Muscle layer of duodenum (tissue), 2 donors: ENCODE results near the gene AKT3.
"Not testable (repeated sequence)": the region's sequence is repeated elsewhere in the genome, so short reads cannot be mapped to it uniquely, and the experiment has no call there.

ENCODE experiments used
- H3K27ac ChIP-seq: one replicate; pipeline ENCODE4 v1.7.0; 2013; ENCODE audit warnings: mild to moderate bottlenecking, low read length
- H3K27me3 ChIP-seq: one replicate; pipeline ENCODE4 v1.7.0; 2013; ENCODE audit warnings: low read depth, mild to moderate bottlenecking, control low read depth, low read length
- H3K36me3 ChIP-seq, 2 donors: one replicate each; pipeline ENCODE4 v1.7.0; 2013; ENCODE audit warnings: low read length in 2 of 2, control low read depth in 1 of 2, mild to moderate bottlenecking in 1 of 2; ENCODE audit not compliant: insufficient read depth in 2 of 2, control insufficient read depth in 1 of 2
- H3K4me1 ChIP-seq, 2 donors: one replicate each; pipeline ENCODE4 v1.7.0; 2013; ENCODE audit warnings: low read length in 2 of 2, mild to moderate bottlenecking in 2 of 2, control low read depth in 1 of 2, moderate library complexity in 1 of 2; ENCODE audit not compliant: insufficient read depth in 2 of 2, control insufficient read depth in 1 of 2
- H3K4me3 ChIP-seq, 2 donors: one replicate each; pipeline ENCODE4 v1.7.0; 2013; ENCODE audit warnings: low read length in 2 of 2, low read depth in 1 of 2, mild to moderate bottlenecking in 1 of 2
- H3K9me3 ChIP-seq, 2 donors: one replicate each; pipeline ENCODE4 v1.7.0; 2013; ENCODE audit warnings: low read length in 2 of 2, control low read depth in 1 of 2, mild to moderate bottlenecking in 1 of 2; ENCODE audit not compliant: control insufficient read depth in 1 of 2
- donor health status: healthy.

The AKT3 gene

DNA sequence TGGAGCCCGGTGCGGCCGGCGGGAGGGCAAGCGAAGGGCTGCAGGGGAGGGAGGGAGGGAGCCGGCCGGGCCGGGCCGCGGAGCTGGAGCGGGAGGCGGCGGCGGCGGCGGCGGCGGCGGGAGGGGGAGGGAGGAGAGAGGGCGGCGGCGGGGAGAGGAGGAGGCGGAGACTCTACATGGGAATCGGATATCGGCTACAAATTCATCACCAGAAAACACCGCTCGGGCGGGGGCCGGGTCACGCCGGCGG is at the start of gene AKT3:
Gene AKT3 (minus strand): TSS at position 42 of the 250 bp plus-strand sequence. CDS start 7,073 bp downstream, outside the sequence.
- peaks cover 0 to 13% of the 10 kb centered on the region in 2 donors for H3K4me1 ChIP-seq
- no peaks in the 10 kb centered on the region for H3K9me3 ChIP-seq
- no peaks in the 10 kb centered on the region for H3K27me3 ChIP-seq
- peak within 1 kb of the TSS; percentile 74 to 88 for H3K4me3 ChIP-seq
- H3K27ac ChIP-seq = peak within 1 kb of the TSS; percentile 67
- peaks cover 0 to 4% of the 10 kb centered on the region in 2 donors for H3K36me3 ChIP-seq

DNA sequence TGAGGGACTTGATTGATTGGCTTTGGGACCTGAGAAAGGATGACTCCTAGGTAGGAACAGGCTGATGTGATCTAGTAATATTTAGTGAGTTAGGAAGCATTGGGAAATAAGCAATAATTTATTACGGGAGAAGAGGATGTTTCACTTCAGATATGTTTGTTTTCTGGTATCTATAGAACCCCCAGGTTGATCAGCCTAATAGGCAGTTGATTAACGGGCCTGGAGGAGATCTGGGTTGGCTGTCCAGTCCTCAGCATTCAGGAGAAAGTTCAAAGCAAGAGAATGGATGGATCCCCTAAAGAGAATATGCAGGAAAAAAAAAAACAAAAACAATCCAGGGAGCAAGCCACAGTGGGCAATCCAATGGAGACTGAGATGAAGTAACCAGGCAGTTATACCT is 48.2 kb upstream of the AKT3 start:
- Histone ChIP-seq H3K4me1 (no peaks in the 10 kb centered on the region), H3K36me3 (no peaks in the 10 kb centered on the region), H3K9me3 (no peaks in the 10 kb centered on the region), H3K27ac (no peak overlapping the region), H3K4me3 (no peak overlapping the region), H3K27me3 (no peaks in the 10 kb centered on the region)

DNA sequence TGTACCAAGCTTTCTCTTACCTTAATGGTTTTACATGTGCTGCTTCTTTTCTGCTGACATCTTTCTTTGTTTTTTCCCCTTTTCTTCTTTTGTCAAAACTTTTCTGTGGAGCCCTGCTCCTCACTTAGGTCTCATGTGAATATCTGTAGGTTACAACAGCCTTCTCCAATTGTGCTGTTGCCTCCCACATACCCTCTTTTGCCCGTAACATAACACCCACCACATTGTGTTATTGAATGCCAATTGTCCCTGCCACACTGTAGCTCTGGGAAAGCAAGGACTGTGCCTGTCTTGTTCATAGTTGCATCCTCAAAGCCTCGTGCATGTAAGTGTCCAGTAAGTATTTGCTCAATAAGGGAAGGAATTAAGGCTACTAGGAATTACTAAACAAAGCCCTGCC is 46.3 kb upstream of the AKT3 start:
- Histone ChIP-seq H3K9me3 (no peaks in the 10 kb centered on the region), H3K36me3 (no peaks in the 10 kb centered on the region), H3K4me1 (no peaks in the 10 kb centered on the region), H3K4me3 (no peak overlapping the region), H3K27ac (no peak overlapping the region), H3K27me3 (no peaks in the 10 kb centered on the region)

DNA sequence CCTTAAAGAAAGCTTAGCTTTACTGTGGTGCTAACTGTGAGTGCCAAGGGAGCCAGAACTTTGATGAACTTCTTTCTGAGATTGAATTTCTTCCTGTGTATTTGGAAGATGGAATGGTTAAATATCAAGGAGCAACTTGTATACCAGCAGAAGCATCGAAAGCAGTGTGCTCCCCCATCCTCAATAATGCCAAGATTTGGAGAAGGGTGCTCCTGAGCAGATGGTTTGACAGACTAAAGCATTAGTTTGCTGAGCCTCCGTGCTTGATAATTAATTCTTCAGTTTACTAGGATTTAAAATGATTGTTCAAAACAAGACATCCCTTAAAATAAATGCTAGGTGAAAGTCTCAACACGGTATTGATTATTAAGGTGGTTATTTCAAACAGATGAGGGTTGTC is 42.4 kb upstream of the AKT3 start:
- Histone ChIP-seq H3K4me1 (no peaks in the 10 kb centered on the region), H3K9me3 (no peaks in the 10 kb centered on the region), H3K27ac (no peak overlapping the region), H3K36me3 (no peaks in the 10 kb centered on the region), H3K4me3 (no peak overlapping the region), H3K27me3 (no peaks in the 10 kb centered on the region)

DNA sequence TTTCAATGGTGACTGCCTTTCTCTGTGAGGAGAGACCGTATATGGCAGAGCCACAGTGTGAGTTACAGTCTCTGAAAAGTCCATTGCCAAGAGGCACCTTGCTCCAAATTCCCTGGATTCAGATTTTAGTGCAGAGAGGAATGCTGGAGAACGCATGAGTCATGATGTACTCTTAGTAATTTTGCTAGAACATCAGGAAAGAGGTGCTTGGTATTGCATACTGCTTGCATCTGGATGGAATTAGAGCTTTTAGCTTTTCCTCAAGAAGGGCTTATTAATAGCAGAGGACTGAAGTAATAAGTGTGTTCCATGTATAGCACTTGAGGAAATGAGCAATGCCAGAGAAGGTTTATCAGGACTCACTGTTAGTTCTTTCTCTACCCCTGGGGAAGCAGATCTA is 40.5 kb upstream of the AKT3 start:
- Histone ChIP-seq H3K36me3 (no peaks in the 10 kb centered on the region), H3K9me3 (no peaks in the 10 kb centered on the region), H3K27ac (no peak overlapping the region), H3K4me3 (no peak overlapping the region), H3K27me3 (no peaks in the 10 kb centered on the region), H3K4me1 (no peaks in the 10 kb centered on the region)

DNA sequence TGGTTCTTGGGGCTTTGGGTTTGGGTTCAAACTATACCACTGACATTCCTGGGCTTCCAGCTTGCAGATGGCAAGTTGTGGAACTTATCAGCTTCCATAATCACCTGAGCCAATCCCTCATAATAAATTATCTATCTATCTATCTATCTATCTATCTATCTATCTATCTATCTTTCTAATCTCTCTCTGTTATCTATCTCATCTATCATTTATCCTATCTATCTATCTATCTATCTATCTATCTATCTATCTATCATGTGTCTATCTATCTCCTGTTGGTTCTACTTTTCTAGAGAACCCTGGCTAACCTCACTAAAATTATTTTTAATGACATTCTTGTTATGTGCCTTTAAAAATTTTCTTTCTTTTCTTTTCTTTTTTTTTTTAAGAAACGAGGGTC is 35.8 kb upstream of the AKT3 start:
- H3K27me3 ChIP-seq = no peaks in the 10 kb centered on the region

DNA sequence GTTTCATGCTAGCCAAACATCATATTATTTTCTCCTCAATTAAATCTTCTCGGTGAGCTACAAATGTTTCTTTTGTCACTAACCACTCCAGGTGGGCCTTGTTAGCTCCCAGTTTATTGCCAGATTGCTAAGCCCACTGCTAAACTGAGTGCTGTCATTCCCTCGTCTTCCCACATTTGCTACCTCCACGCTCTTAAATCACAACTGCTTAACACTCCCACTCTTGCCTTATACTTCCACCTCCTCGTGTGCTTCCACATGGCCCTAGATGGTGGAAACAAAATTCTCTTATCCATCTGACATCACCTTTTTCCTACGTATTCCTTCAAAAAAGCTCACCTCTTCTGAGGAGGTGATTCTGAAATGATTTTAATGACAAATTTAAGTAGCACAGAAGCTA is 34.6 kb upstream of the AKT3 start:
- no peaks in the 10 kb centered on the region for H3K36me3 ChIP-seq
- no peak overlapping the region for H3K27ac ChIP-seq
- no peaks in the 10 kb centered on the region for H3K9me3 ChIP-seq
- no peaks in the 10 kb centered on the region for H3K4me1 ChIP-seq
- H3K4me3 ChIP-seq = no peak overlapping the region
- H3K27me3 ChIP-seq = no peaks in the 10 kb centered on the region

More for the DNA sequence above, 35.8 kb upstream of the AKT3 start:
- Histone ChIP-seq H3K36me3 (no peaks in the 10 kb centered on the region), H3K4me3 (no peak overlapping the region), H3K9me3 (no peaks in the 10 kb centered on the region), H3K27ac (no peak overlapping the region), H3K4me1 (no peaks in the 10 kb centered on the region)

DNA sequence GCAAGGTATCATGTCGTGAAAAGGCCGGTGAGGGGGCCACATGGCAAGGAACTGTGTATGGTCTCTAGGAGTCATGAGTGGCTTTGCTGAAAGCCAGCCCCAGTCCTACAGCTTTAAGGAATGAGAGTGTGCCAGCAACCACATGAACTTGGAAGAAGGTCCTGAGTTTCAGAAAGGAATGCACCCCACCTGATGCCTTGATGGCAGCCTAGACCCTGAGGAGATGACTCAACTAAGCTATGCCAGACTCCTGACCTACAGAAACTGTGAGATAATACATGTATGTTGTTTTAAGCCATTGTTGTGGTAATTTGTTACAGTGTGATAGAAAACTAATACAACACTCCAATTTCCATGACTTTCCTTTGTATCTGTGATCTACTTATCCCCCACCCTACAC is 33.5 kb upstream of the AKT3 start:
- Histone ChIP-seq H3K27me3 (no peaks in the 10 kb centered on the region), H3K36me3 (no peaks in the 10 kb centered on the region), H3K27ac (no peak overlapping the region), H3K4me3 (no peak overlapping the region), H3K4me1 (no peaks in the 10 kb centered on the region), H3K9me3 (no peaks in the 10 kb centered on the region)

DNA sequence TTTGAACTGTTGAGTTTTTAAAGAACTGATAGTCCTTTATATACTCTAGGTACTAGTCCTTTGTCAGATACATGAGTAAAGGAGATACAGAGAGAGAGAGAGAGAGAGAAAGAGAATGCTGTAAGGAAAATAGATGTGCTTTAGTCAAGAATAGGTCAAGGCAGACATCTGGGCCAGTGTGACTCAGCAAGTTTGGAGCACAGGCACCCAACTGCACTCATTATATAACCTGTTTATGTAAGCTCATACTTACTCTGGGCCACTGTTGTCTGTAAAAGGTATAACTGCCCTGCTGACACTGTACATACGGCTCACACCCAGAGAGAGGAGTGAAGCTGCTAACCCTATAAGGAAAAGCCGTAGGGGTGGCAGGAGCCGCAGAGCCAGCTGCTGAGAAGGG is 32.2 kb upstream of the AKT3 start:
- Histone ChIP-seq H3K36me3 (no peaks in the 10 kb centered on the region), H3K27ac (no peak overlapping the region), H3K4me3 (no peak overlapping the region), H3K4me1 (no peaks in the 10 kb centered on the region), H3K9me3 (no peaks in the 10 kb centered on the region), H3K27me3 (no peaks in the 10 kb centered on the region)

DNA sequence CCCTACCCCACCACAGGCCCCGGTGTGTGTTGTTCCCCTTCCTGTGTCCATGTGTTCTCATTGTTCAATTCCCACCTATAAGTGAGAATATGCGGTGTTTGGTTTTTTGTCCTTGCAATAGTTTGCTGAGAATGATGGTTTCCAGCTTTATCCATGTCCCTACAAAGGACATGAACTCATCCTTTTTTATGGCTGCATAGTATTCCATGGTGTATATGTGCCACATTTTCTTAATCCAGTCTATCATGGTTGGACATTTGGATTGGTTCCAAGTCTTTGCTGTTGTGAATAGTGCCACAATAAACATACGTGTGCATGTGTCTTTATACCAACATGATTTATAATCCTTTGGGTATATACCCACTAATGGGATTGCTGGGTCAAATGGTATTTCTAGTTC is 27.0 kb upstream of the AKT3 start:
- not testable (repeated sequence) for H3K27ac ChIP-seq, H3K36me3 ChIP-seq, H3K9me3 ChIP-seq, H3K4me3 ChIP-seq, H3K27me3 ChIP-seq, H3K4me1 ChIP-seq

DNA sequence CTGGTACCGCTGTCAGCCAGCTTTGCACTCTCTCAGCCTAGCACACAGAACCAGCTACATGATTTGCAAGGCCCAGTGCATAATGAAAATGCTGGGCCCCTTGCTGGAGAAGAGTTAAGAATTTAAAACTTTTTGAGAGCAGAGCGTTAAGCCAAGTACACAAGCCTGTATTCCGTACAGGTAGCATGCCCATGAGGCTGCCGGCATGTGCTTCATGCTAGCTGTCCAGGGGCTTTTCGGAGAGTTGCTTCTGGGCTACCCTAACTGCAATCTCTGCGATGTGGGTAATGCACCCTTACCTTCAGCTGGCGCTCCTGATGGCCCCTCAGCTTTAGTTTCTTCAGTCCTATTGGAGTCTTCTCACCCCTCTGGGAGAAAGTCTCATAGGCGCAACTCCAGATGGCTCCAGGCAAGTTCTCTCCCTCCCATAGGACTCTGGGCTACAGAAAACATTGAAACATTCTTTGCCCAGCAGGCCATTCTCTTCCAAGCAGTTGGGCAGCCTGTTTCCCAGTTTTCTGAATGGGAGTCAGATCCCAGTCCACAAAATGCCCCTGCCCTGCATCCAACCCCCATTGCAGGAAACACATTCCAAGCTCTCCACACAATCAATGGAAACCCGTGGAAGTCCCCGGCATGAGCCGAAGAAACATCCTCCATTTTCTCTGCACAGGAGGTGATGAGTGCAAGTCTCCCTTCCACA is 5.7 kb upstream of the AKT3 start:
- peaks cover 0 to 1% of the 10 kb centered on the region in 2 donors for H3K36me3 ChIP-seq
- H3K4me3 ChIP-seq = no peak overlapping the region
- peaks cover 0 to 6% of the 10 kb centered on the region in 2 donors for H3K4me1 ChIP-seq
- H3K27ac ChIP-seq = no peak overlapping the region
- no peaks in the 10 kb centered on the region for H3K9me3 ChIP-seq
- H3K27me3 ChIP-seq = no peaks in the 10 kb centered on the region

DNA sequence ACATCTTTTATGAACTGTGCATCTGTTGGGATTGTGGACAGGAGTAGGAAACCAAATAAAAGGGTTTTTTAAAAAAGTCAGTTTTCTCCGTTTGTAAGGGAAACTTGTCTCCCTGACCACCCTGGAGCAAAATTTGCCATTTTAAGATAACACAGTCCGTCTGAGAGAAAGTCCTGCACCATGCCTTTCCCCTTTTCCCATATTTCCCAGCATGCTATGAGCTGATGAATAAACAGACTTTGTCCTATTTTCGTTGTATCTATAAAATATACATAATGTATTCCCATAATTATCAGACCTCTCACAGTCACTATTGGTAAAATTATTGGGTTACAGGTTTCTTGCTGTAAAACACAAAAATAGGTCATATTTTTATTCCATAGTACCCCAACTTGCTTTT is 1.7 kb upstream of the AKT3 start:
- Histone ChIP-seq H3K27ac (no peak overlapping the region), H3K36me3 (peaks cover 0 to 4% of the 10 kb centered on the region in 2 donors), H3K4me3 (no peak overlapping the region), H3K27me3 (no peaks in the 10 kb centered on the region), H3K9me3 (no peaks in the 10 kb centered on the region), H3K4me1 (peaks cover 0 to 13% of the 10 kb centered on the region in 2 donors)
